BLaER1 (cell line): ENCODE data around the gene INAVA.
"Not testable (repeated sequence)": the region's sequence is repeated elsewhere in the genome, so short reads cannot be mapped to it uniquely, and the experiment has no call there.

Source experiments
- H3K27ac ChIP-seq: shearing (Covaris generic); formaldehyde crosslinking; 2 replicates; pipeline ENCODE4 v1.8.1; 2022
- H3K27me3 ChIP-seq: shearing (Covaris generic); formaldehyde crosslinking; 2 replicates; pipeline ENCODE4 v1.8.1; 2022
- H3K36me3 ChIP-seq: shearing (Covaris generic); formaldehyde crosslinking; 2 replicates; pipeline ENCODE4 v1.8.1; 2022
- H3K4me1 ChIP-seq: shearing (Covaris generic); formaldehyde crosslinking; 2 replicates; pipeline ENCODE4 v1.8.1; 2022
- H3K4me2 ChIP-seq: shearing (Covaris generic); formaldehyde crosslinking; 2 replicates; pipeline ENCODE4 v1.8.1; 2022
- H3K4me3 ChIP-seq: shearing (Covaris generic); formaldehyde crosslinking; 2 replicates; pipeline ENCODE4 v1.8.1; 2022
- H3K9ac ChIP-seq: shearing (Covaris generic); formaldehyde crosslinking; 2 replicates; pipeline ENCODE4 v1.8.1; 2022
- H3K9me3 ChIP-seq: shearing (Covaris generic); formaldehyde crosslinking; 2 replicates; pipeline ENCODE4 v1.8.1; 2022
- H4K20me1 ChIP-seq: shearing (Covaris generic); formaldehyde crosslinking; 2 replicates; pipeline ENCODE4 v1.8.1; 2022
- Cebpa-rat ChIP-seq: shearing (Covaris generic); IDR thresholded peaks from 2 replicates; pipeline ENCODE4 v1.8.1; 2022

Gene INAVA

GRCh38 chr1:200929530-200930278, 35.0 kb downstream of the INAVA start:
- Histone ChIP-seq H3K36me3 (no peaks in the 10 kb centered on the region), H3K4me1 (peaks cover 12% of the 10 kb centered on the region), H3K4me2 (no peak overlapping the region), H3K9me3 (0 out of 2 replicates have a peak, but pooled peaks cover 4% of the 10 kb centered on the region), H3K4me3 (no peak overlapping the region), H4K20me1 (no peaks in the 10 kb centered on the region), H3K27ac (no peak overlapping the region), H3K27me3 (no peaks in the 10 kb centered on the region), H3K9ac (no peak overlapping the region)
- no peak for TF ChIP-seq Cebpa-rat

GRCh38 chr1:200930285-200930684, 35.6 kb downstream of the INAVA start:
- H3K9ac ChIP-seq, H3K4me3 ChIP-seq, H3K27me3 ChIP-seq, H3K36me3 ChIP-seq, H3K9me3 ChIP-seq, H3K4me2 ChIP-seq, H3K27ac ChIP-seq, H4K20me1 ChIP-seq: not testable (repeated sequence)
- peaks cover 12% of the 10 kb centered on the region for H3K4me1 ChIP-seq

- H4K20me1 ChIP-seq = no peaks in the 10 kb centered on the region
- H3K27me3 ChIP-seq = no peaks in the 10 kb centered on the region
- H3K27ac ChIP-seq = no peak overlapping the region
- no peak overlapping the region for H3K4me3 ChIP-seq
- no peaks in the 10 kb centered on the region for H3K36me3 ChIP-seq
- H3K4me2 ChIP-seq = no peak overlapping the region
- H3K9me3 ChIP-seq = 0 out of 2 replicates have a peak, but pooled peaks cover 4% of the 10 kb centered on the region
- no peak overlapping the region for H3K9ac ChIP-seq
- no peak for TF ChIP-seq Cebpa-rat
- no peaks in the 10 kb centered on the region for H3K4me1 ChIP-seq
Observed at GRCh38 chr1:200931776-200932175, 37.1 kb downstream of the INAVA start.

- H3K4me2 ChIP-seq = no peak overlapping the region
- H4K20me1 ChIP-seq = no peaks in the 10 kb centered on the region
- TF ChIP-seq Cebpa-rat = no peak
- H3K4me3 ChIP-seq = no peak overlapping the region
- no peak overlapping the region for H3K27ac ChIP-seq
- no peaks in the 10 kb centered on the region for H3K27me3 ChIP-seq
- H3K9me3 ChIP-seq = 0 out of 2 replicates have a peak, but pooled peaks cover 4% of the 10 kb centered on the region
- no peaks in the 10 kb centered on the region for H3K36me3 ChIP-seq
- H3K4me1 ChIP-seq = peaks cover 9% of the 10 kb centered on the region; the same call in 1 of the 2 replicates
- H3K9ac ChIP-seq = no peak overlapping the region
Observed at GRCh38 chr1:200934676-200935245, 40.1 kb downstream of the INAVA start.

- H3K4me1 ChIP-seq, H3K27ac ChIP-seq, H3K36me3 ChIP-seq, H3K4me3 ChIP-seq, H3K27me3 ChIP-seq, H4K20me1 ChIP-seq, H3K9ac ChIP-seq, H3K4me2 ChIP-seq, H3K9me3 ChIP-seq: not testable (repeated sequence)
Observed at GRCh38 chr1:200935286-200935962, 40.7 kb downstream of the INAVA start.

- no peaks in the 10 kb centered on the region for H4K20me1 ChIP-seq
- no peak overlapping the region for H3K9ac ChIP-seq
- H3K27ac ChIP-seq = no peak overlapping the region
- H3K4me1 ChIP-seq = peaks cover 9% of the 10 kb centered on the region; the same call in 1 of the 2 replicates
- H3K9me3 ChIP-seq = no peaks in the 10 kb centered on the region
- no peak overlapping the region for H3K4me3 ChIP-seq
- TF ChIP-seq Cebpa-rat = peak; percentile 55
- no peaks in the 10 kb centered on the region for H3K36me3 ChIP-seq
- no peaks in the 10 kb centered on the region for H3K27me3 ChIP-seq
- H3K4me2 ChIP-seq = 0 out of 2 replicates have a peak overlapping the region, but pooled peaks have one; percentile 19
Observed at GRCh38 chr1:200938955-200939354, 44.3 kb downstream of the INAVA start.

GRCh38 chr1:200945111-200945510, 50.4 kb downstream of the INAVA start:
- Histone ChIP-seq H4K20me1 (no peaks in the 10 kb centered on the region), H3K27ac (no peak overlapping the region), H3K9ac (no peak overlapping the region), H3K4me1 (no peaks in the 10 kb centered on the region), H3K36me3 (no peaks in the 10 kb centered on the region), H3K4me2 (no peak overlapping the region), H3K27me3 (no peaks in the 10 kb centered on the region), H3K9me3 (no peaks in the 10 kb centered on the region; the same call in 1 of the 2 replicates), H3K4me3 (no peak overlapping the region)
- TF ChIP-seq Cebpa-rat = no peak

- no peak for TF ChIP-seq Cebpa-rat
- Histone ChIP-seq H3K9ac (no peak overlapping the region), H3K27me3 (no peaks in the 10 kb centered on the region), H3K9me3 (no peaks in the 10 kb centered on the region; the same call in 1 of the 2 replicates), H3K27ac (no peak overlapping the region), H3K4me2 (no peak overlapping the region), H3K4me1 (peaks cover 4% of the 10 kb centered on the region; the same call in 1 of the 2 replicates), H3K36me3 (no peaks in the 10 kb centered on the region), H4K20me1 (no peaks in the 10 kb centered on the region), H3K4me3 (no peak overlapping the region)
Observed at GRCh38 chr1:200947059-200947566, 52.4 kb downstream of the INAVA start.

GRCh38 chr1:200949626-200950025, 54.9 kb downstream of the INAVA start:
- Histone ChIP-seq H3K4me2 (no peak overlapping the region), H3K4me1 (peaks cover 7% of the 10 kb centered on the region), H3K27ac (no peak overlapping the region), H3K27me3 (no peaks in the 10 kb centered on the region), H3K36me3 (no peaks in the 10 kb centered on the region), H3K9me3 (no peaks in the 10 kb centered on the region; the same call in 1 of the 2 replicates), H3K4me3 (no peak overlapping the region), H4K20me1 (no peaks in the 10 kb centered on the region), H3K9ac (no peak overlapping the region)
- TF ChIP-seq Cebpa-rat = no peak

GRCh38 chr1:200951016-200951415, 56.3 kb downstream of the INAVA start:
- Histone ChIP-seq H3K9me3 (no peaks in the 10 kb centered on the region; the same call in 1 of the 2 replicates), H3K4me2 (no peak overlapping the region), H3K36me3 (no peaks in the 10 kb centered on the region), H3K27me3 (no peaks in the 10 kb centered on the region), H3K4me3 (no peak overlapping the region), H3K4me1 (peaks cover 8% of the 10 kb centered on the region), H3K27ac (no peak overlapping the region), H3K9ac (no peak overlapping the region), H4K20me1 (no peaks in the 10 kb centered on the region)
- TF ChIP-seq Cebpa-rat = no peak
